Sigmoid colon (tissue), 4 donors: ENCODE results near the gene ZNF574.

Experiments
- POLR2A ChIP-seq, 2 donors: fragments of 450-650 bp; IDR thresholded peaks; one replicate each; pipeline ENCODE4 v1.6.1; 2016; ENCODE audit warnings: antibody characterized with exemption in 2 of 2, mild to moderate bottlenecking in 2 of 2, moderate library complexity in 2 of 2
- POLR2AphosphoS5 ChIP-seq, 4 donors: sonication (generic); formaldehyde crosslinking; IDR thresholded peaks; one replicate each; pipeline ENCODE4 v1.6.1; 2017; ENCODE audit warnings: antibody characterized with exemption in 4 of 4
- TF ChIP-seq, protein P1 (sequence below), 4 experiments: fragments of 450-650 bp in 3 of 4; fragments of 200-600 bp in 1 of 4; IDR thresholded peaks; one replicate each; pipeline ENCODE4 v1.5.1; 2016 to 2019; ENCODE audit warnings: antibody characterized with exemption in 4 of 4, mild to moderate bottlenecking in 3 of 4, moderate library complexity in 2 of 4

DNA sequence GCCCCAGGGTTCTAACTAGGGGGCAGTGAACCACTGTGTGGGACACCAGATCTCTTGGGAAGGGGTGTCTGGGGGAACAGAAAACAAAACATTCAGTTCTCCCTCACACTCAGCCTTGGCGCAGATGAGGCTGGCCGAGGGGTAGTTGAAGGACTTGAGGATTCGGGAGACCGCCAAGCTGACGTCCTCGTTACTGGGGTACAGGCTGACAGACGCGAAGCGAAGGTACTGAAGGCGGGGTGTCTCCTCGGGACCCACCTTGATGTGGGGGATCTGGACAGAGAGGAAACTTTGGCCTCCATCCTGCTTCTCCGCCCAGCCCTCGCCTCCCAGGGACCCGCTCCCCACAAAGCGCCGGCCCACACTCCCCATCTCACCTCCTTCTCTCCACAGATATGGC lies 13.6 kb upstream of the ZNF574 start:
- TF ChIP-seq POLR2AphosphoS5 (IDR thresholded peaks at IDR 0.05) (no peak), POLR2A (IDR thresholded peaks at IDR 0.05) (no peak)
- TF ChIP-seq, protein P1, sequence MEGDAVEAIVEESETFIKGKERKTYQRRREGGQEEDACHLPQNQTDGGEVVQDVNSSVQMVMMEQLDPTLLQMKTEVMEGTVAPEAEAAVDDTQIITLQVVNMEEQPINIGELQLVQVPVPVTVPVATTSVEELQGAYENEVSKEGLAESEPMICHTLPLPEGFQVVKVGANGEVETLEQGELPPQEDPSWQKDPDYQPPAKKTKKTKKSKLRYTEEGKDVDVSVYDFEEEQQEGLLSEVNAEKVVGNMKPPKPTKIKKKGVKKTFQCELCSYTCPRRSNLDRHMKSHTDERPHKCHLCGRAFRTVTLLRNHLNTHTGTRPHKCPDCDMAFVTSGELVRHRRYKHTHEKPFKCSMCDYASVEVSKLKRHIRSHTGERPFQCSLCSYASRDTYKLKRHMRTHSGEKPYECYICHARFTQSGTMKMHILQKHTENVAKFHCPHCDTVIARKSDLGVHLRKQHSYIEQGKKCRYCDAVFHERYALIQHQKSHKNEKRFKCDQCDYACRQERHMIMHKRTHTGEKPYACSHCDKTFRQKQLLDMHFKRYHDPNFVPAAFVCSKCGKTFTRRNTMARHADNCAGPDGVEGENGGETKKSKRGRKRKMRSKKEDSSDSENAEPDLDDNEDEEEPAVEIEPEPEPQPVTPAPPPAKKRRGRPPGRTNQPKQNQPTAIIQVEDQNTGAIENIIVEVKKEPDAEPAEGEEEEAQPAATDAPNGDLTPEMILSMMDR (IDR thresholded peaks at IDR 0.05): no peak
